ENCODE results near the gene GPS2.

The GPS2 gene, protein sequence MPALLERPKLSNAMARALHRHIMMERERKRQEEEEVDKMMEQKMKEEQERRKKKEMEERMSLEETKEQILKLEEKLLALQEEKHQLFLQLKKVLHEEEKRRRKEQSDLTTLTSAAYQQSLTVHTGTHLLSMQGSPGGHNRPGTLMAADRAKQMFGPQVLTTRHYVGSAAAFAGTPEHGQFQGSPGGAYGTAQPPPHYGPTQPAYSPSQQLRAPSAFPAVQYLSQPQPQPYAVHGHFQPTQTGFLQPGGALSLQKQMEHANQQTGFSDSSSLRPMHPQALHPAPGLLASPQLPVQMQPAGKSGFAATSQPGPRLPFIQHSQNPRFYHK

DNA sequence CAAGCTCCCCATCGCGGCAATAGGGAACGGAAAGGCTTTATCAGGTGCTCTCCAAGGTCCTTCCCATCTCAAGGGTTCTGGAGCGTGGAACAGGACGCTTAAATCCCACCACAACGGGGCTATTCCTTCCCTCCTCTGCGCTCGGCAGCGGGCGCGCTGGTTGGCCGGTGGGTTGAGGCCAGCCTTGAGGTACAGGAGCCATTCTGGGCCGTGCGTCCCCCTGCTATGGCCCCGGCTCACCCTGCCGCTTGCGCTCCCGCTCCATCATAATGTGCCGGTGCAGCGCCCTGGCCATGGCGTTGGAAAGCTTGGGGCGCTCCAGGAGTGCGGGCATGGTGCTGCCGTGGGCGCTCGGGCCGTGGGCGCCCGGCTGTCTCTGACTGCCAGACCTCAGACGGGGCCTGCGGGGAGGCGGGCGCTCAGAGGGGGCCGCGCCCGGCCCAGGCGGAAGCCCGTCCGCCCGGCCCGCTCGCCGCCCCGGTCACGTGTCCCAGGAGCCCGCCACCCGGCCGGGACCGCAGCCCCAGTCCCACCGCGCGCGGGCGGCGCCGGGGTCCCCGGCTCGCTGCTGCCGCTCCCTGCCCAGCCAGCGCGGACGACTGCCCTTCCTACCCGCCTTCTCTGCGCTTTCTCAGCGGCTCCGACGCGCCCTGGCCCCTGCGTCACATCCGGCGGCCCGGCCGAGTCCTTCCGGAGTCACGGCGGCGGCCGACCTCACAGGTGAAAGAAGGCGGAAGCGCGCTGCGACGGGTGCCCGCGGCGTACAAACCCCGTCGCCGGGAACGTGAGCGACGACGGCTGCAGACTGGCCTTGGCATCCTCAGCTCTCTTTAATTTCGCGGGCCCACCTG, at the start of gene GPS2:
TSS of gene GPS2 (minus strand) at position 642 of the 851 bp plus-strand sequence. CDS start at position 334, 308 bp downstream.
- peak; percentile 51 for DNase-seq (ENCODE audit: low read depth)

DNA sequence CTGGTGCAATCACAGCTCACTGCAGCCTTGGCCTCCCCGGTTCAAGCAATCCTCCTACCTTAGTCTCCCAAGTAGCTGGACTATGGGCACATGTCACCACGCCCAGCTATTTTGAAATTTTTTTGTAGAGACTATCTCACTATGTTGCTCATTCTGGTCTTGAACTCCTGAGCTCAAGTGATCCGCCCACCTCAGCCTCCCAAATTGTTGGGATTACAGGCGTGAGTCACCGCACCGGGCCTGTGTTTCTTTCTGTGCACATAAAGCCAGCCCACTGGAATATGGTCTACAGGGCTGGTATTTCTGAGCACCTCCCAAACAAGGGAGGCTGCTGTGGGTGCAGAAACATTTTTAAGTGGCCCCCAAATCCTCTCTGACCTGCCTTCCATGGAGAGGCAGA, 48.2 kb upstream of the GPS2 start:
- no peak for DNase-seq (ENCODE audit: low read depth)

DNA sequence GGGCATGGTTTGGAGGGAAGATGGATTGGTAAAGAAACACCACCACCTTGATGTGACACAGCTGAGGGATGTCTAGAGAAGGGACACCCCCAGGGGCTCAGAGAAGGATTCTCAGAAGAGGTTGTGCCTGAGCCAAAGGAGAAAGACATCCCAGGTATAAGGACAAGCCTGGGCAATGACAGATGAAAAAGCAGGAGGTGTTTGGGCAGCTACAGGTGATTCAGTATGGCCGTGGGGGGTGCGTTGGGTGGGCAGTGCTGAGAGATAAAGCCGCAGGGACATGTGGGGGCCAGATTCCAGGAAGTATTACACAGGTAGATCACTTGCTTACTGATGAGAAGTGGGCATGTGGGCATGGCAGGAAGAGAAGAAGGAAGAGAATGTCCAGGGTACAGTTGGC, 46.7 kb upstream of the GPS2 start:
- DNase-seq (ENCODE audit: low read depth): no peak

DNA sequence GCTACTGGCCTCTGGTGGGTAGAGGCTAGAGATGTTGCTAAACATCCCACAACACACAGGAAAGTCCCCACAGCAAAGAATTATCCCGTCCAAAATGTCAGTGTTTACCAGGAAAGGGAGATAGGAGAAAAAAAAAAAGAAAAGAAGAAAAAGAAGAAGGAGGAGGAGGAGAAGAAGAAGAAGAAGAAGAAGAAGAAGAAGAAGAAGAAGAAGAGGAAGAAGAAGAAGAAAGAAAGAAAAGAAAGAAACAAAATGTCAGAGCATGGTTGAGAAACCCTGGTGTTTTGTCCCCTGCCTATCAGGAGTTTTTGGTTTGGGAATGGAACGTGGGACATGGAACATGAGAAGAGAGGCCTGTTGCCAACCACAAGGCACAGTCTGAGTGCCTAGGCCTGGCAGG, 42.2 kb upstream of the GPS2 start:
- no peak for DNase-seq (ENCODE audit: low read depth)

DNA sequence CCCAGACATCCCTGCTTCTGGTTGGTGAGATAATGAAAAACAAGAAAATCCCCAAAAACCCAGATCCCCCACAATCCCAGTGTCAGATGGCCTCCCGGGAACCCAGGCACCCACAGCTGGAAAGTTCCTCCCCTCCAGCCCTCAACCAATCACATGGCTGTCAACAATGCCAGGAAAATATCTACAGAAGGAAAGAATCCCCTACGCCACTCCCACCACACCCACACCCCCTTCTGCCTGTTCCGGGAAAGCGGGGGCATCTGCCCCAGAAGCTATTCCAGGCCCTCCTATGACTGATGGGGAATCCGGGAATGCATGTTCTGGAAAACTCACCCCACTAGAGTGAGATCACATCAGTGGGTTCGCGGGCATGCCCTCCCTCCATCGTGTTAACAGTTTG, 41.6 kb upstream of the GPS2 start:
- DNase-seq (ENCODE audit: low read depth): no peak

DNA sequence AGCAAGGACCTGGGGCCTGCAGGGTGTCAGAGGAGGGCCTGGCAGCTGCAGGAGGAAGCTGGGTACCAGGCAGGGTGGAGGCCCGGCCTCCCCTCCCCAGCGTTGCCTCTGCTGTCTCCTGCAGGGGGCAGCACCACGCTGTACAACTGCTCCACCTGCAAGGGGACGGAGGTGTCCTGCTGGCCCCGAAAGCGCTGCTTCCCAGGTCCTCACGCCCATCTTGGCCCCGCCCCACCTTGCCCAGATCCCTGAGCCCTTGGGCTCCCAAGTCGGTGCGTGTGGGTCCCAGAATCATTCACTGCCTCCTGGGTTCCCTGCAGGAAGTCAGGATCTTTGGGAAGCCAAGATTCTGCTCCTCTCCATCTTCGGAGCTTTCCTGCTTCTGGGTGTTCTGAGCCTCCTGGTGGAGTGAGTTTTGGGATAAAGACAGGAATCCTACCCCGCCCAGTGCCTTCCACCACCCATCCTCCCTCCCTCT, 41.0 kb upstream of the GPS2 start:
- no peak for DNase-seq (ENCODE audit: low read depth)

DNA sequence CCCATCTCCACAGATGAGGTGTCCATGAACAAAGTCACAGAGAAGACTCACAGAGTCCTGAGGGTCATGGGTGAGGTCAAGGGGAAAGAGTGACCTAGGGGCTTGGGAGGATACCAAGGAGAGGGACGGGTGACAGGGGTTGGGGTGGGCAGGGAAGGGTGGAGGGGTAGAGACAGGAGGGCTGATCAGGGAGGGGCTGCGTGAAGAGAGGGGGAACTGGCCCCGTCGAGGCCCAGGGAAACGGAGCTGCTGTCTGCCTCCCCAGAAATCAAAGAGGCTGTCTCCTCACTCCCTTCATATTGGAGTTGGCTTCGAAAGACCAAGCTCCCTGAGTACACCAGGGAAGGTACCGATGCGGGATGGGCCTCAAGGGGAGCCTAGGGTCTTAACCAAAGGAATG, 40.4 kb upstream of the GPS2 start:
- no peak for DNase-seq (ENCODE audit: low read depth)

DNA sequence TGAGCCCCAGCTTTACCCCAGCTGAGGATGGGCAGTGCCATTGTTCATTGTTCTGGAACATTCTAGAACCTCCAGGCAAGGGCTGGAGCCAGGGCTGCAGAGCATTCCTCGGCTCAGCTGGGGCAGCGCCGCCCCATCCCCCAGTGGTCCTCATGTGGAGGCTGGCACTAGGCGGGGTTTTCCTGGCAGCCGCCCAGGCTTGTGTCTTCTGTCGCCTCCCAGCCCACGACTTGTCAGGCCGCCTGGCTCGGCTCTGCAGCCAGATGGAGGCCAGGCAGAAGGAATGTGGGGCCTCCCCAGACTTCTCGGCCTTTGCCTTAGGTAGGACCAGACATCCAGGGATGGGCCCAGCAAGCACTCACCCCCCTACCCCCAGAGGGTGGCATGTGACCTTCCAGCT, 39.9 kb upstream of the GPS2 start, which contains the start of gene TMEM95:
TSS of gene TMEM95 (plus strand) at position 104 of the 400 bp plus-strand sequence. CDS start at position 153, 49 bp downstream.
- no peak for DNase-seq (ENCODE audit: low read depth)

DNA sequence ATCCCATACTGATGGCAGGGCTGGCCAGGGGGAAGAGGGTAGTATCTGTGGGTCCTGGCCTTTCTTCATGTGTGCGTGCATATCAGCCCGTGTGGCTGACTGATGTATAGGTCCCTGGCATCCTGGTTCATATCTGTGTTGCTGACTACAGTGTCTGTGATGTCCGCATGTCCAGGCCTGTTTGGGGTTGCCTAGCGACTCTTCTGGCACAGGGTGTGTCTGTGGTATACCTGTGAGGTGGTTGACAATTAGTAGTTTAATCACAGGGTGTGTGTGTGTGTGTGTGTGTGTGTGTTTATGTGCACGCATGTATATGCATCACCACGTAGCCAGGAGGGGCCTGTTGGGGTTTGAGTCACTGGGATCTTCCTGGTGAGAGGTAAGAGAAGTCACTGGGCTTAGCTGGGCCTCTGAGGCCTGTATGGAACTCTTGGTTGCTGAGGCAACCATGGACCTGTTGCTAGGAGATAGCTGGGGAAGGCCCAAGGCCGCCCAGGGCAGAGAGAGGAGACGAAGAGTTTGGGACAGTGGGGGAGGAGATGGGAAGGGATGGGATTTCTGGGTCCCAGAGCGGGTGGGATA, 39.2 kb upstream of the GPS2 start:
- no peak for DNase-seq (ENCODE audit: low read depth)

DNA sequence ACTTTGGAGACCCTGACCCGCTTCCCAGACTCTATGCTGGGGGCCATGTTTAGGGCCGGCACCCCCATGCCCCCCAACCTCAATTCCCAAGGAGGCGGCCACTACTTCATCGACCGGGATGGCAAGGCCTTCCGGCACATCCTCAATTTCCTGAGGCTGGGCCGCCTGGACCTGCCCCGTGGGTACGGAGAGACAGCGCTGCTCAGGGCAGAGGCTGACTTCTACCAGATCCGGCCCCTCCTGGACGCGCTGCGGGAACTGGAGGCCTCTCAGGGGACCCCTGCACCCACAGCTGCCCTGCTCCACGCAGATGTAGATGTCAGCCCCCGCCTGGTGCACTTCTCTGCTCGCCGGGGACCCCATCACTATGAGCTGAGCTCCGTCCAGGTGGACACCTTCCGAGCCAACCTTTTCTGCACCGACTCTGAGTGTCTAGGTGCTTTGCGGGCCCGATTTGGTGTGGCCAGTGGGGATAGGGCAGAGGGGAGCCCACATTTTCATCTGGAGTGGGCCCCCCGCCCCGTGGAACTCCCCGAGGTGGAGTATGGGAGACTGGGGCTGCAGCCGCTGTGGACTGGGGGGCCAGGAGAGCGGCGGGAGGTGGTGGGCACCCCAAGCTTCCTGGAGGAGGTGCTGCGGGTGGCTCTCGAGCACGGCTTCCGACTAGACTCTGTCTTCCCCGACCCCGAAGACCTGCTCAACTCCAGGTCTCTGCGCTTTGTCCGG, 37.9 kb upstream of the GPS2 start:
- no peak for DNase-seq (ENCODE audit: low read depth)

DNA sequence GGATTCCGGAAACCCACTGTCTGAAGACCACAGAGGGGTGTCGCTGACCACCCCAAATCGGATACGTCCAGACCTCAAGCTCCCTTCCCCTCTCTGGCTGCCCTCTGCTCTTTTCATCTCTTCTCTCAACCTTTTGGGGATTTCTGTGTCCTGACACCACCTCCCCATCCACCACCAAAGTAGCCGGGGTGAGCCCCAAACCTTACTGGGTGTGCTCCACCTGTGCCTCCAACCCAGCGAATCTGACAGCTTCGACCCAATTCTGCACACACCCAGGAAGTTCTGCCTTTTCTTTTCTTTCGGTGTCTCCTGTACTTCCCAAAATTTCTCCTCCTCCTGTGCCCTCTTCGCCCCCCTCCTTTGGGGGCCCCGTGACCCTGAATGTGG, 37.3 kb upstream of the GPS2 start:
- no peak for DNase-seq (ENCODE audit: low read depth)

DNA sequence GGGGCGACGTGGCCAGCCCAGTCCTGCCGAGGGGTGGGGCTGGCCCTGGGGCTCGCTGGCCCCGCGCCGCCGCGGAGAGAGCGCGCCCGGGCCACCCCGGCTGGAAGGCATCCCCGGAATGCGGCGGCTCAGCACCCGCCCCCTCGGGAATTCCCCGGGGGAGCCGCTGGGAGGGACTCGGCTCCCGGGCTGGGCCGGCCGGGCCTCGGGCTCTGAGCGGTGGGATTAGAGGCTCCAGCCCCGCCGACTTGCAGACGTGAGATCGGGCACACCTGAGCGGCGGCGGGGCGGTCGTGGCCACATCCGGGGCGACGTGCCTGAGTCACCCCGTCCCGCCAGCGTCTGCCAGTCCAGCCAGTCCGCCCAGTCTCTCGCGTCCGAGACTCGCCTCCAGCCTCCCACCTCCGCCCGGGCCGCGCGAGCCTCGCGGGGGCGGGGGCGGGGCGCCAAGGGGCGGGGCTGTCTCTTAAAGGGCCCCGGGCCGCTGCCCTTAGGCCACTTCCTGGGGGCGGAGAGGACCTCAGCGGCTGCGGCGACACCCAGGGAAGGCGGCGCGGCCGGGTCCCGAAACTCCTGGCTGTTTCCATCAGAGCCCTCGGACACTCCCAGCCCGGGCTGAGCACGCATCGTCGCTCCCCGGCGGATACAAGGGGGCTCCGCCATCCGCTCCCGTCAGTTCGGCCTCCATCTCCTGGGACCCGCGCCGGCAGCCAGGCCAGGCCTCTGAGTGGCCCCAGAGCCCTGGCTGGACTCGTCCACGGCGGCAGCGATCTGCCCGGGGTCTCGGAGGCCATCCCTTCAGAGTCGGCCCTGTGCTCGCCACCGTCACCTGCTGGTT, 36.7 kb upstream of the GPS2 start, which contains the start of gene KCTD11:
TSS of gene KCTD11 (plus strand) at position 498 of the 838 bp plus-strand sequence.
- DNase-seq (ENCODE audit: low read depth): peak; percentile 88

DNA sequence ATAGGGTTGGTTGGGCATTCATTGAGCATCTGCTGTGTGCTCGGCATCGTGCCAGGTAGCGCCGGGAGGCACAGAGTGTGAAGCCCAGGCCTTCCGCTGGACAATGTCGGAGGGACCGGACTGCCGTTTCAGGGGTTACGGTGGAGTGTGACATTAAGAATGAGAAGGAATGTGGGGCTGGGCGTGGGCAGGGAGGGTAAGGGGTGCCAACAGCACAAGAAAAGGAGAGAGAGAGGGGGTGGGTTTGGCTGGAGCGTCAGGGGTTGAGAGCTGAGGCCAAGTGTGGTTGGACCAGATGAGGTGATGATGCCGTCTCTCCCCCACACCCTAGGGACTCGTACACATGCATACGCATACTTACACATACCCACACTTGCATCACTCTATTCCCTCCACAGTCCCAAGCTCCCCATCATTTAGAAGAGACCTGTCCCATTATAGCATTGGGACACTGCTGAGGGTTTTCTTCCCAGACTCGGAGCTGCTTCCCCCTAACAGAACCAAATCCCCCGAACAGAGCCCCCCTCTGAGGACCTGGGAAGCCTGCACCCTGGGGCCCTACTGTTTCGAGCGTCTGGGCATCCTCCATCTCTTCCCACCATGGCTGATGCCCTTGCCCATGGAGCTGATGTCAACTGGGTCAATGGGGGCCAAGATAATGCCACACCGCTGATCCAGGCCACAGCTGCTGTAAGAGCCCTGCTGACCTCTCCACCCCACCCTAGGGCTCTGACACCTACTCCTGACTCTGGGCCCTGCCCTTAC, 33.5 kb upstream of the GPS2 start:
- DNase-seq (ENCODE audit: low read depth): no peak

DNA sequence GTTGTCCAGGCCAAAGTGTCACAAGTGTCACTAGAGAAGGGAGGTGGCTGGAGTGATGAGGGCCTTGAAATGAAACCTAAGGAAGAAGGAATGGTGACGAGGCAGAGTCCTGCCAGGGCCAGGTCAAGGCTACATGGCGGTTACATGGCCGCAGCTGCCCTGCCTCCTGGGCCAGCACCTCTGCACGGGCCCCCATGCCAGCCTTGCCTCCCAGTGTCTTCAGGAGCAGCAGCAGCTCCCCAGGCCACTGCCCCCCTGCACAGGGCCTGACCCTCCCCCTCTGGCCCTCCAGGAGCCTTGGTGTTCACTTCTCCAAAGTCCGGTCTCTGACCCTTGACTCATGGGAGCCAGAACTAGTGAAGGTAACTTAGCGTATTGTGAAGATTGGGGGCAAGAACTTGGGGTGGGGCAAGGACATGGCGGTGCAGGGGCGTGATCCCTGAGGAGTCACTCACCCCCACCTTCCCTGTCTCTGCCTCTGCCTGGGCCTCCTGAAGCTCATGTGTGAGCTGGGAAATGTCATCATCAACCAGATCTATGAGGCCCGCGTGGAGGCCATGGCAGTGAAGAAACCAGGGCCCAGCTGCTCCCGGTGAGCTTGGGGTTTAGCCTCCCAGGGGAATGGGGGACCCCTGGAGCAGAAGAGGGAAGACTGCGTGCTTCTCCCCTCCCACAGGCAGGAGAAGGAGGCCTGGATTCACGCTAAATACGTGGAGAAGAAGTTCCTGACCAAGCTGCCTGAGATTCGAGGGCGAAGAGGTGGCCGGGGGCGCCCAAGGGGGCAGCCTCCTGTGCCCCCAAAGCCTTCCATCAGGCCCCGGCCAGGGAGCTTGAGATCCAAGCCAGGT, 32.7 kb upstream of the GPS2 start:
- DNase-seq (ENCODE audit: low read depth): no peak

DNA sequence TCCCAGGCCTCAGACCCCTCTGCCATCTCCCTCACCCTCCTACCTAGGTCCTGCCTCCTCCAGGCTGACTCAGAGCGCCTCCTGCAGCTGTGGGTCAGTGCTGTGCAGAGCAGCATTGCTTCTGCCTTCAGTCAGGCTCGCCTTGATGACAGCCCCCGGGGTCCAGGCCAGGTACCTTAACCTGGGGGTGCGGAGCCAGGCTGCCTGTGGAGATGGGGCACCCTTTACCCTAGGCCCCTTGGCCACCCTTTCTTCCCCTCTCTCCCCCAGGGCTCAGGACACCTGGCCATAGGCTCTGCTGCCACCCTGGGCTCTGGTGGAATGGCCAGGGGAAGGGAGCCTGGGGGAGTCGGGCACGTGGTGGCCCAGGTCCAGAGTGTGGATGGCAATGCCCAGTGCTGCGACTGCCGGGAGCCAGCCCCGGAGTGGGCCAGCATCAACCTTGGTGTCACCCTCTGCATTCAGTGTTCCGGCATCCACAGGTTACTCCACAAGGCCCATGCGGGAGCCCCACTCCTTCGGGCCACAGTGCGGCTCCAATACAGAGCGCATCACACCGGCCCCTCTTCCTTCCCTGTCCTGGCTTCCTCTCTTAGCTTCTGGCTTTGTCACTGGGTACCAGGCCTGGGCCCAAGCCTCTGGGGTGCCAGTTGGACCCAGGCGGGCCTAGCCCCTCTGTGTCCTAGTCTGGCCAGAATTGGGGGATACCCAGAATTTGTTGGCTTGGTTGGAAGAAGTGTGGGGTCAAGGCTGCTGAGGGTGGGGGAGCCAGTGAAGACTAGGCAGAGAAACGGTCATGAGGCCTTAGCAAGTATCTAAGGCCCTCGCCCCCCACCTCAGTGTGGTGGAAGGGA, 31.8 kb upstream of the GPS2 start:
- DNase-seq (ENCODE audit: low read depth): no peak

DNA sequence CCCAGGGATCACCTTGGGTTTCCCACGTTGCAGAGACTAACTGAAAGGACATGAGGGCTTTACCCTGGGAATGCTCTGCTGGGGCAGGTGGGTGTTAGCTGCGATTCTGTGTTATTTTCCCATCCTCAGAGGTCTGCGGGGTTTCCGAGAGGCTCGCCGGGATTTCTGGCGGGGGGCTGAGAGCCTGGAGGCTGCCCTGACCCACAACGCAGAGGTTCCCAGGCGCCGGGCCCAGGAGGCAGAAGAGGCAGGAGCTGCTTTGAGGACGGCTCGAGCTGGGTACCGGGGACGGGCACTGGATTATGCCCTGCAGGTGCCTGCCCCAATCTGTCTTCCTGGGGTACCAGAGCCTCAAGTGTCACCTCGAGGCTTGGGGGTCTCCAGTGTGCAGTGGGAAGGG, 28.1 kb upstream of the GPS2 start:
- no peak for DNase-seq (ENCODE audit: low read depth)

DNA sequence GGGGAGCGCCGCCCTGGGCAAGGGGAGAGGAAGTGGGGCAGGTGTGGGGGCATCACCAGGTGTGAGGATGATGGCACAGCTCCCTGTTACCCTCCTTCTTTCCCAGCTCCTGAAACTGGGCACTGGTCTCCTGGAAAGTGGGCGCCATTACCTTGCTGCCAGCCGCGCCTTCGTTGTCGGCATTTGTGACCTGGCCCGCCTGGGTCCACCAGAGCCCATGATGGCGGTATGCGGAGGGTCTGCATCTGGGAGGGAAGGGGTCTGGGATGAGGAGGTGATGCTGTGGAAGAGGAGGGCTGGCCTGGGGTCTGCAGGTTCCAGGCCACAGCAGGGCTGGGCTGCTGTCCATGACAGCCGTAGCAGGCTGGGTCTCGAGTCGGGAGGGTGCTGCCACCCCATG, 26.7 kb upstream of the GPS2 start:
- DNase-seq (ENCODE audit: low read depth): no peak

DNA sequence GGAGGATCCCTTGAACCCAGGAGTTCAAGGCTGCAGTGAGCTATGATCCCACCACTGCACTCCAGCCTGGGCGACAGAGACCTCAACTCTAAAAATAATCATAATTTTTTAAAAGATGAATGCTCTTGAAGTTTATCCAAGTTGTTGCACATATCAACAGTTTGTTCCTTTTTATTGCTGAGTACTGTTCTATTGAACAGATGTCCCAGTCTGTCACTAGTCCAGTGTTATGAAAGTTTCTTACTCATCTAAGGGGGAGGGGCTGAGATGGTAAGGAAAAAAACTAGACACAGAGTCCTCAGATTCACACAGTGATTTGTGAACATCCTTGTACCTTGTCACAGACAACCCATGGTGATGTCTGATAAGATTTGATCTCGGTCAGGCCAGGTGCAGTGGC, 25.0 kb upstream of the GPS2 start:
- no peak for DNase-seq (ENCODE audit: low read depth)
